Panc1 (cell line): ENCODE measurements around the gene ARID4B. TPM values are rescaled to one million over a fixed set of nuclear protein-coding genes. Genes with fewer than 3 reads are reported as not detected.

Experiments used
- ATAC-seq: fragments of 200-7000 bp; cut with Tn5 transposase; 2 replicates; pipeline ENCODE4 v1.9.1; 2020; ENCODE audit warnings: mild to moderate bottlenecking, moderate library complexity
- BruUV-seq: library from RNA; stranded (reverse); fragments of 400-500 nt; replicated peaks from 2 replicates; lab custom pipeline; 2021; lab: Mats Ljungman, UMichigan
- CTCF ChIA-PET: fragments of 300-600 bp; sonication (Branson Sonifier 250); formaldehyde crosslinking; loops from one replicate; lab custom pipeline; 2022; ENCODE audit warnings: antibody characterized with exemption; lab: Charles Lee
- POLR2A ChIA-PET: fragments of 300-600 bp; sonication (Branson Sonifier 250); formaldehyde crosslinking; loops from one replicate; lab custom pipeline; 2022; ENCODE audit warnings: antibody characterized with exemption; lab: Charles Lee
- DNase-seq: peaks from one replicate; pipeline ENCODE4 v3.0.0-alpha.2; 2010; ENCODE audit warnings: low read depth, low spot score
- H3K27ac ChIP-seq: 2 replicates; pipeline ENCODE4 v1.5.1; 2011; ENCODE audit warnings: mild to moderate bottlenecking, low read length, inconsistent platforms
- H3K27me3 ChIP-seq: fragments of 200-500 bp; sonication (Bioruptor generic); 2 replicates; pipeline ENCODE4 v1.6.0; 2014; ENCODE audit warnings: low read length, inconsistent platforms; ENCODE audit not compliant: control insufficient read depth, insufficient read depth
- H3K36me3 ChIP-seq: fragments of 200-500 bp; sonication (Bioruptor generic); 2 replicates; pipeline ENCODE4 v1.5.1; 2014; ENCODE audit warnings: inconsistent platforms, mild to moderate bottlenecking, low read length, moderate library complexity; ENCODE audit not compliant: control insufficient read depth, insufficient read depth
- H3K4me1 ChIP-seq: 2 replicates; pipeline ENCODE4 v1.5.1; 2011; ENCODE audit warnings: inconsistent platforms, mild to moderate bottlenecking, low read length, moderate library complexity; ENCODE audit not compliant: control insufficient read depth, insufficient read depth
- H3K4me3 ChIP-seq, 2 experiments: 2 replicates each; pipeline ENCODE4 v1.5.1; 2011 to 2012; ENCODE audit warnings: low read depth in 2 of 2, low read length in 2 of 2, mild to moderate bottlenecking in 2 of 2, inconsistent platforms in 1 of 2, moderate library complexity in 1 of 2
- H3K9me3 ChIP-seq: fragments of 200-500 bp; sonication (Bioruptor generic); 2 replicates; pipeline ENCODE4 v1.5.1; 2014; ENCODE audit warnings: low read depth, mild to moderate bottlenecking, inconsistent platforms, low read length, moderate library complexity; ENCODE audit not compliant: control insufficient read depth, insufficient read depth
- CTCF ChIP-seq: fragments of 450-650 bp; IDR thresholded peaks from 2 replicates; pipeline ENCODE4 v1.5.1; 2017; ENCODE audit warnings: mild to moderate bottlenecking
- POLR2AphosphoS5 ChIP-seq: IDR thresholded peaks from 2 replicates; pipeline ENCODE4 v1.6.1; 2012; ENCODE audit warnings: mild to moderate bottlenecking, low read depth, low read length, moderate library complexity
- REST ChIP-seq, 2 experiments: IDR thresholded peaks; 2 replicates each; pipeline ENCODE4 v1.6.1; 2011 to 2012; ENCODE audit warnings: low read depth in 2 of 2, control low read depth in 1 of 2, low read length in 1 of 2, mild to moderate bottlenecking in 1 of 2, moderate library complexity in 1 of 2; ENCODE audit not compliant: insufficient read depth in 1 of 2
- SIN3A ChIP-seq: IDR thresholded peaks from 2 replicates; pipeline ENCODE4 v1.6.1; 2012; ENCODE audit warnings: low read depth, mild to moderate bottlenecking, low read length, moderate library complexity, borderline replicate concordance; ENCODE audit not compliant: insufficient read depth
- TCF7L2 ChIP-seq: IDR thresholded peaks from 2 replicates; pipeline ENCODE4 v1.6.1; 2011; ENCODE audit warnings: mild to moderate bottlenecking, low read depth, low read length, inconsistent platforms
- in situ Hi-C: cut with HindIII; loops from 2 replicates; pipeline ENCODE4 v1.10.0; 2016; ENCODE audit warnings: low sequenced_read_pairs, low pct_unique_long_range_greater_than_20kb
- intact Hi-C: fragments of 100-400 bp; cut with micrococcal nuclease; formaldehyde crosslinking; loops from one replicate; pipeline ENCODE4 v1.10.0; 2022; ENCODE audit not compliant: unreplicated experiment
- total RNA-seq: library from RNA; stranded (reverse); gene quantifications from one replicate; pipeline ENCODE4 v1.2.1, GENCODE V29; 2021; ENCODE audit not compliant: unreplicated experiment

The ARID4B gene
- total RNA-seq, 1 experiment from 2014 or later: 37.5 TPM

GRCh38 chr1:235325139-235325538 is 2.8 kb downstream of the ARID4B start:
- H3K9me3 ChIP-seq: no peaks in the 10 kb centered on the region
- no peak for TF ChIP-seq TCF7L2
- H3K4me1 ChIP-seq: peaks cover 12% of the 10 kb centered on the region; the same call in 1 of the 2 replicates
- H3K27me3 ChIP-seq: no peaks in the 10 kb centered on the region
- DNase-seq: no peak
- H3K4me3 ChIP-seq: peak overlapping the region; percentile 94 to 95; a peak in 3 of 4 replicates
- POLR2A ChIA-PET: no interaction called here
- in situ Hi-C loops: no loop called here
- intact Hi-C loops: loop anchor here (5.0 kb wide), 1 partner anchor 73 kb away; no protein-coding TSS in a partner anchor
- peaks cover 16% of the 10 kb centered on the region for H3K36me3 ChIP-seq
- CTCF ChIA-PET: no interaction called here
- BruUV-seq: no TSS peak
- H3K27ac ChIP-seq: peak overlapping the region; percentile 93
- no peak for ATAC-seq

GRCh38 chr1:235324296-235324695 is 3.7 kb downstream of the ARID4B start:
- intact Hi-C loops: no loop called here
- no TSS peak for BruUV-seq
- H3K36me3 ChIP-seq: peaks cover 13% of the 10 kb centered on the region
- ATAC-seq: no peak
- no peak overlapping the region for H3K4me3 ChIP-seq
- DNase-seq: no peak
- TF ChIP-seq CTCF: no peak
- TF ChIP-seq SIN3A: no peak
- no peak for TF ChIP-seq POLR2AphosphoS5
- TF ChIP-seq REST (IDR thresholded peaks at IDR 0.05; ENCODE audit: insufficient read depth in 1 of 2, low read depth in 2 of 2, low read length in 1 of 2): no peak
- TF ChIP-seq TCF7L2: no peak
- H3K9me3 ChIP-seq: no peaks in the 10 kb centered on the region
- POLR2A ChIA-PET: interaction anchor here (0.6 kb wide), 1 partner anchor 49 kb away, joined by 3 read pairs; no protein-coding TSS in a partner anchor
- H3K27ac ChIP-seq: peak overlapping the region; percentile 14; the same call in 1 of the 2 replicates
- H3K27me3 ChIP-seq: no peaks in the 10 kb centered on the region
- peaks cover 12% of the 10 kb centered on the region; the same call in 1 of the 2 replicates for H3K4me1 ChIP-seq
- CTCF ChIA-PET: no interaction called here
- in situ Hi-C loops: no loop called here

GRCh38 chr1:235320521-235321179 is 7.3 kb downstream of the ARID4B start:
- TF ChIP-seq TCF7L2: no peak
- TF ChIP-seq CTCF: no peak
- TF ChIP-seq REST (IDR thresholded peaks at IDR 0.05; ENCODE audit: insufficient read depth in 1 of 2, low read depth in 2 of 2, low read length in 1 of 2): no peak
- no peak for TF ChIP-seq SIN3A
- TF ChIP-seq POLR2AphosphoS5: no peak
- ChIA-PET CTCF (no interaction called here), POLR2A (no interaction called here)
- BruUV-seq: TSS peak; percentile 21
- ATAC-seq (no peak), DNase-seq (no peak)
- Histone ChIP-seq H3K27ac (no peak overlapping the region), H3K27me3 (no peaks in the 10 kb centered on the region), H3K4me1 (peaks cover 9% of the 10 kb centered on the region; the same call in 1 of the 2 replicates), H3K36me3 (peaks cover 8% of the 10 kb centered on the region; the same call in 1 of the 2 replicates), H3K9me3 (no peaks in the 10 kb centered on the region), H3K4me3 (no peak overlapping the region)
- intact Hi-C loops (no loop called here), in situ Hi-C loops (no loop called here)
